GM13976 (cell line): ENCODE measurements around the gene PGP.

ENCODE experiments used
- DNase-seq: peaks from one replicate; pipeline ENCODE4 v3.0.0; 2012; ENCODE audit warnings: low spot score
- CTCF ChIP-seq: IDR thresholded peaks from 2 replicates; pipeline ENCODE4 v1.5.1; 2012; ENCODE audit warnings: borderline replicate concordance, mild to moderate bottlenecking; ENCODE audit not compliant: insufficient read depth; ENCODE audit errors: extremely low read depth, missing control alignments, control extremely low read depth
- in situ Hi-C: fragments of 300-500 bp; cut with MboI; formaldehyde crosslinking; loops from one replicate; pipeline ENCODE4 v1.12.0; 2022; ENCODE audit warnings: low sequenced_read_pairs, mixed read lengths, inconsistent platforms; ENCODE audit not compliant: unreplicated experiment

The PGP gene

GRCh38 chr16:2190659-2191445 is 23.8 kb downstream of the PGP start:
- TF ChIP-seq CTCF: no peak
- DNase-seq: no peak
- in situ Hi-C loops: no loop called here

GRCh38 chr16:2190002-2190658 is 24.5 kb downstream of the PGP start:
- DNase-seq: no peak
- no peak for TF ChIP-seq CTCF
- in situ Hi-C loops: no loop called here

GRCh38 chr16:2189252-2189893 is 25.3 kb downstream of the PGP start:
- no peak for TF ChIP-seq CTCF
- in situ Hi-C loops: no loop called here
- no peak for DNase-seq

- TF ChIP-seq CTCF: no peak
- in situ Hi-C loops: no loop called here
- no peak for DNase-seq
These were observed 26.2 kb downstream of the PGP start for GRCh38 chr16:2188395-2188794.

GRCh38 chr16:2187212-2187611 is 27.4 kb downstream of the PGP start:
- in situ Hi-C loops: no loop called here
- no peak for TF ChIP-seq CTCF
- no peak for DNase-seq

GRCh38 chr16:2186505-2186904 is 28.1 kb downstream of the PGP start:
- no peak for DNase-seq
- in situ Hi-C loops: no loop called here
- TF ChIP-seq CTCF: no peak
